Subcutaneous abdominal adipose tissue (tissue), 5 donors: ENCODE results near the gene PPFIBP1.
"Not testable (repeated sequence)": the region's sequence is repeated elsewhere in the genome, so short reads cannot be mapped to it uniquely, and the experiment has no call there.

Experiments used
- H3K27ac ChIP-seq: one replicate; pipeline ENCODE4 v1.7.0; 2013; ENCODE audit warnings: low read depth, mild to moderate bottlenecking, inconsistent platforms, low read length, moderate library complexity
- H3K27me3 ChIP-seq, 5 donors: one replicate each; pipeline ENCODE4 v1.7.0; 2013; ENCODE audit warnings: low read length in 5 of 5, inconsistent platforms in 1 of 5; ENCODE audit not compliant: control insufficient read depth in 5 of 5, insufficient read depth in 4 of 5
- H3K36me3 ChIP-seq, 5 donors: one replicate each; pipeline ENCODE4 v1.7.0; 2013; ENCODE audit warnings: low read length in 5 of 5; ENCODE audit not compliant: control insufficient read depth in 5 of 5, insufficient read depth in 5 of 5
- H3K4me1 ChIP-seq, 5 donors: one replicate each; pipeline ENCODE4 v1.7.0; 2013; ENCODE audit warnings: low read length in 5 of 5, mild to moderate bottlenecking in 3 of 5, moderate library complexity in 1 of 5; ENCODE audit not compliant: control insufficient read depth in 5 of 5, insufficient read depth in 5 of 5
- H3K4me3 ChIP-seq, 5 donors: one replicate each; pipeline ENCODE4 v1.7.0; 2013; ENCODE audit warnings: low read length in 5 of 5, low read depth in 1 of 5
- H3K9ac ChIP-seq, 5 donors: one replicate each; pipeline ENCODE4 v1.7.0; 2013; ENCODE audit warnings: low read length in 5 of 5, mild to moderate bottlenecking in 4 of 5, moderate library complexity in 3 of 5
- H3K9me3 ChIP-seq, 5 donors: one replicate each; pipeline ENCODE4 v1.7.0; 2013; ENCODE audit warnings: low read length in 5 of 5; ENCODE audit not compliant: control insufficient read depth in 5 of 5
- donor health status: healthy.
- donor health status: healthy.
- donor health status: healthy.
- donor health status: healthy.
- donor health status: healthy.

The PPFIBP1 gene

GRCh38 chr12:27537855-27538675 lies 14.1 kb downstream of the PPFIBP1 start:
- Histone ChIP-seq H3K9ac (no peak overlapping the region), H3K27ac (peak overlapping the region; percentile 39), H3K4me1 (peaks cover 0 to 39% (median 15%) of the 10 kb centered on the region in 5 donors), H3K9me3 (no peaks in the 10 kb centered on the region), H3K4me3 (no peak overlapping the region), H3K27me3 (no peaks in the 10 kb centered on the region), H3K36me3 (peaks cover 0 to 4% (median 0%) of the 10 kb centered on the region in 5 donors)

GRCh38 chr12:27539191-27539631 lies 15.2 kb downstream of the PPFIBP1 start:
- H3K27ac ChIP-seq, result no peak overlapping the region
- peaks cover 0 to 4% (median 0%) of the 10 kb centered on the region in 5 donors for H3K36me3 ChIP-seq
- no peaks in the 10 kb centered on the region for H3K27me3 ChIP-seq
- no peaks in the 10 kb centered on the region for H3K9me3 ChIP-seq
- peak overlapping the region in 1 of 5 donors; percentile 16 for H3K9ac ChIP-seq
- H3K4me3 ChIP-seq, result no peak overlapping the region
- H3K4me1 ChIP-seq, result peaks cover 0 to 36% (median 15%) of the 10 kb centered on the region in 5 donors

GRCh38 chr12:27541031-27541719 lies 17.2 kb downstream of the PPFIBP1 start:
- no peaks in the 10 kb centered on the region for H3K9me3 ChIP-seq
- no peaks in the 10 kb centered on the region for H3K27me3 ChIP-seq
- no peak overlapping the region for H3K27ac ChIP-seq
- H3K36me3 ChIP-seq, result no peaks in the 10 kb centered on the region
- no peak overlapping the region for H3K4me3 ChIP-seq
- no peak overlapping the region for H3K9ac ChIP-seq
- H3K4me1 ChIP-seq, result peaks cover 2 to 33% (median 20%) of the 10 kb centered on the region in 5 donors

- no peaks in the 10 kb centered on the region for H3K27me3 ChIP-seq
- no peak overlapping the region for H3K9ac ChIP-seq
- H3K4me3 ChIP-seq, result no peak overlapping the region
- H3K27ac ChIP-seq, result no peak overlapping the region
- no peaks in the 10 kb centered on the region for H3K36me3 ChIP-seq
- H3K4me1 ChIP-seq, result peaks cover 2 to 27% (median 17%) of the 10 kb centered on the region in 5 donors
- H3K9me3 ChIP-seq, result no peaks in the 10 kb centered on the region
These were observed 18.6 kb downstream of the PPFIBP1 start for GRCh38 chr12:27542628-27543027.

- not testable (repeated sequence) for H3K9ac ChIP-seq, H3K9me3 ChIP-seq, H3K36me3 ChIP-seq, H3K27me3 ChIP-seq, H3K27ac ChIP-seq, H3K4me3 ChIP-seq
- peaks cover 11 to 25% (median 18%) of the 10 kb centered on the region in 5 donors for H3K4me1 ChIP-seq
These were observed 20.9 kb downstream of the PPFIBP1 start for GRCh38 chr12:27544858-27545257.

GRCh38 chr12:27545665-27546064 lies 21.7 kb downstream of the PPFIBP1 start:
- no peak overlapping the region for H3K9ac ChIP-seq
- no peaks in the 10 kb centered on the region for H3K36me3 ChIP-seq
- H3K27ac ChIP-seq, result no peak overlapping the region
- no peak overlapping the region for H3K4me3 ChIP-seq
- peaks cover 14 to 32% (median 22%) of the 10 kb centered on the region in 5 donors for H3K4me1 ChIP-seq
- H3K27me3 ChIP-seq, result no peaks in the 10 kb centered on the region
- no peaks in the 10 kb centered on the region for H3K9me3 ChIP-seq

GRCh38 chr12:27547592-27547991 lies 23.6 kb downstream of the PPFIBP1 start:
- H3K4me3 ChIP-seq, result no peak overlapping the region
- H3K36me3 ChIP-seq, result no peaks in the 10 kb centered on the region
- H3K27me3 ChIP-seq, result no peaks in the 10 kb centered on the region
- H3K4me1 ChIP-seq, result peaks cover 14 to 50% (median 39%) of the 10 kb centered on the region in 5 donors
- no peak overlapping the region for H3K9ac ChIP-seq
- H3K27ac ChIP-seq, result no peak overlapping the region
- no peaks in the 10 kb centered on the region for H3K9me3 ChIP-seq

- no peaks in the 10 kb centered on the region for H3K9me3 ChIP-seq
- no peaks in the 10 kb centered on the region for H3K27me3 ChIP-seq
- no peak overlapping the region for H3K4me3 ChIP-seq
- no peak overlapping the region for H3K9ac ChIP-seq
- no peaks in the 10 kb centered on the region for H3K36me3 ChIP-seq
- H3K4me1 ChIP-seq, result peaks cover 14 to 55% (median 39%) of the 10 kb centered on the region in 5 donors
- H3K27ac ChIP-seq, result no peak overlapping the region
These were observed 24.5 kb downstream of the PPFIBP1 start for GRCh38 chr12:27548301-27549199.

- peak overlapping the region in 2 of 5 donors; percentile 4 to 64 for H3K9ac ChIP-seq
- H3K27me3 ChIP-seq, result no peaks in the 10 kb centered on the region
- no peaks in the 10 kb centered on the region for H3K36me3 ChIP-seq
- peak overlapping the region; percentile 75 for H3K27ac ChIP-seq
- no peaks in the 10 kb centered on the region for H3K9me3 ChIP-seq
- peak overlapping the region in 4 of 5 donors; percentile 2 to 63 (median 30) for H3K4me3 ChIP-seq
- peaks cover 14 to 60% (median 42%) of the 10 kb centered on the region in 5 donors for H3K4me1 ChIP-seq
These were observed 25.3 kb downstream of the PPFIBP1 start for GRCh38 chr12:27549236-27549800.
